COLO668 (cell line): ENCODE results near the gene EPN1.

Experiments used
- DNase-seq: peaks from one replicate; lab custom pipeline; 2025; ENCODE audit not compliant: unreplicated experiment; lab: John Stamatoyannopoulos, UW

Gene EPN1

GRCh38 chr19:55646889-55647731 lies 27.9 kb upstream of the EPN1 start:
- peak; percentile 43 for DNase-seq

GRCh38 chr19:55647732-55648584 lies 27.1 kb upstream of the EPN1 start, which contains the start of gene CCDC106:
Gene CCDC106, plus strand, starts transcription at chr19:55648212. Its CDS starts 835 bp downstream, at chr19:55649047.
- DNase-seq, result peak; percentile 81

- no peak for DNase-seq
These were observed 26.3 kb upstream of the EPN1 start for GRCh38 chr19:55648585-55649267.

DNA sequence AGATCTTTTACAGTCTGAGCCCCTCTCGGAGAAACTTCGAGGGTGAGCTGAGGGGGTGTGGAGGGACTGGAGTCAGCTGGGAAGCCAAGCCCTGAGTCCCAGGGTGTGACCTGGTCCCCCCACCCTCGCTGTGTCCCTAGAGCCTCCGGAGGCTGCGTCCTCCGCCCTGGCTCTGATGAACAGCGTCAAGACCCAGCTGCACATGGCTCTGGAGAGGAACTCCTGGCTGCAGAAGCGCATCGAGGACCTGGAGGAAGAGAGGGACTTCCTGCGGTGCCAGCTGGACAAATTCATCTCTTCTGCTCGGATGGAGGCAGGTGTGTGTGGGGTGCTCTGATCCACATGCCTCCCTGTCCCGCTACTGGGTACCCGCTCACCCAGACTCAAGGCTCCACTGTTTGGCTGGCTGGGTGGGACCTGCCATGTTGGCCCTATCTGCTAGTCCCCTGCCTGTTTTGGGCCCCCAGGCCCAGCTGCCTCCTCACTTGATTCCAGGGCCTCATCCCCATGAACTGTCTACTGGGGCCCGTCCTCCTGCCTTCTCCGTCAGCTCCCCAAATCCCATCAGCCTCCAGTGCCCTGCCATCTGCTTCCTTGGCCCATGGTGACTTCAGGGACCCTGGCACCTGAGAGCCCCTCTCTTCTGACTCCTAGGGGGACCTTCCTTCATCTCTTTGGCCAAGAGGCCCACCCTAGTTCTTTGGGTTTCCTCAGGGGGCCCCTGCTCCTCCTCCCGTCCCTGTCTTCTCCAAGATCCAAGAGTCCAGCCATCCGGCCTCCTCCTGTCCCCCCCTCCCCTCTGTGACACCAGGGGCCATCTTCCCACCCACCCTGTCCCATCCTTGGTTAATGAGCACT lies 25.5 kb upstream of the EPN1 start:
- peak; percentile 37 for DNase-seq

DNA sequence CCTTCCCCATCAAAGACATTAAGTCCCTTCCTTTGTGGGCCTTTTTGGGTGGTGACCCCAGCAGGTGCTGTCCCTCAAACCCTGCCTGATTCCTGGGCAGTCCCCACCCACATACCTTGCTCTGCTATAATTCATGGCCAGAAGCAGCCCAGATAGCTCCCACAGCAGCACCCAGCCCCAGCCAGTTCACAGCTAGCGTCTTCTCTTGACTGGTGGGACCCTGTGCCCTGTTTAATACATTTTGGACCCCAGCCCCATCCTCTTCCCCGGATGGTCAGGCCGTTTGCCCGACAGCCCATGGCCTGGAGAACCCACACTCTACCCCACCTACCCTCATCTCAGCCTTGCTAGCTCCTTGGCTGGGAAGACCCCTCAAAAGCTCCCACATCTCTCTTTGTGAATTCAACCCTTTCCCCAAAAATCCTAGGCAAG lies 24.9 kb upstream of the EPN1 start:
- no peak for DNase-seq

DNA sequence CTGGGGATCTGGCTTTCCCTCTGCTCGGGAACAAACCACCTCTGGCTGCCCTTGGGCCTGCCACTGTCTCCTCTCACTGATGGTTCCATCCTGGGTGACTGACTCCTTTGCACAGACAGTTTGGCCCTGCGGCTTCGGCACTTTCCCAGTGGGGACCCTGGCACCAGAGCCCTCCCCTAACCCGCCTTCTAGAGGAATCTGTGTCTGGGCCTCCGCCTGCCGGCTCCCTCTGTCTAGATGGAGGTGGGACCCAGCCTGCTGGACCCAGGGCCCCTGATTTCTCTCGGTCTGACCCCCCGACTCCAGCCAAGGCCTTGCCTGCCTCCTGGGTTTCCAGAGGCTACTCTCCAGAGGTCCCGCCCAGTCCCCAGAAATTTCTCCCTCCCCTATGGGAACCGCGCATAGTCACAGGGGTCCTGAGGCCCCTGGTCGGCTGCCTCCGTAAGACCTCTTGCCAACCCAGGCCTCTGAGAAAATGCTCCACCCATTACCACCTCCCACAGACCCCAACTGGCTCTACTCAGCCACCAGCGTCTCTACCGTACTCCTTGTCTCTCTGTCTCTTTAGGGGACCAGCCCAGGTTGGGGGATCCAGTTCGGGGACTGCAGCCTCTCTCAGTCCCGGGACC lies 24.3 kb upstream of the EPN1 start:
- no peak for DNase-seq

- DNase-seq, result no peak
These were observed 23.8 kb upstream of the EPN1 start for GRCh38 chr19:55651236-55651635.

DNA sequence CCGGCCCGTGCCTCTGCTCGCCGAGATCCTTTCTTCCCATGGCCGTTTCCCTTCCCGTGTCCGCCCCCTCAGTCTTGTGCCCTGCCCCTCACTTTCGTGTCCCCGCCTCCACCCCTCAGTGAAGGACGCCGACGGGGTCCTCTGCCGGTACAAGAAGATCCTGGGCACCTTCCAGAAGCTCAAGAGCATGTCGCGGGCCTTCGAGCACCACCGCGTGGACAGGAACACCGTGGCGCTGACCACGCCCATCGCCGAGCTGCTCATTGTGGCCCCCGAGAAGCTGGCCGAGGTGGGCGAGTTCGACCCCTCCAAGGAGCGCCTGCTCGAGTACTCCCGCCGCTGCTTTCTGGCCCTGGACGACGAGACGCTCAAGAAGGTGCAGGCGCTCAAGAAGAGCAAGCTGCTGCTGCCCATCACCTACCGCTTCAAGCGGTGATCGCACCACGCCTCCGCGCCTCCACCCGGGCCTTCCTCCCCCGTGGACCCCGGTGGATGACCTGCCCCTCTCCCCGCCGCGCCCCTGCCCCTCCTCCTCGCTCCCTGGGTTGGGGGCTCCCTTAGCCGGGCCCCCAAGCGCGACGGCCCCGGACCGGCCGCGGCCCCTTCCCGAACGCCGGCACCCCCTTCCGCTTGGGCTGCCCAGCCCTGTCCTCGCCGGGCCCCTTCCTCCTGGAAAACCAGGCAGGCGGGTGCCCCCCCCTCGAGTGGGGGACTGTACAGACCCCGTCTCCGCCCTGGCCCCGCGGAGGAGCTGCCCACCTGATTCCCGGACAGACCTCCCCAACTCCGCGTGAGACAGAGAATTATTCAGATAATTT lies 22.5 kb upstream of the EPN1 start:
- no peak for DNase-seq

GRCh38 chr19:55653651-55654322 lies 21.2 kb upstream of the EPN1 start:
- DNase-seq, result peak; percentile 99

DNA sequence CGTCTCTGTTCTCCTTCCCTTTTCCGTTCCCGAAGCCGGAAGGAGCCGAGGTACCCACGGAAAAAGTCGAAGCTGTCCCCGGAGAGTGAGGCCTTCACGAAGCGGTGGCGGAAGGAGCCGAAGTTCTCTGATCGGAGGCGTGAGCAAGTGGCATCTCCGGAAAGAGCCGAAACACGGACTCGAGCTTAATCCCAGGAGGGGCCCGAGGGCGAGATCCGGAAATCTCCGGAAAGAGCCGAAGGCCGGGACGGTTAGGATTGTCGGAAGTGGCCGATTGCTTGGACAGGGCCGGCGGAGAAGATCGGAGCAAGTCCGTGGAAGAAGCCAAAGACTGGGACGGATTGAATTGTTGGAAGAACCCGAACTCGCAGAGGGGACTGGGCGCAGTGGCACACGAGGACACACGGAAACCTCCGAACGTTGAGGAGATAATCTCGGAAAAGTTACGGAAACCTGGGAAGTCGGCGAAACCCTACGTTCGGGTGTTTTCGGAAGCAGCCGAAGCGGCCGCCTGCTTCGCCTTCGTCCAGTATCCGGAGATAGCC lies 20.6 kb upstream of the EPN1 start:
- DNase-seq, result peak; percentile 98

GRCh38 chr19:55654868-55655647 lies 20.0 kb upstream of the EPN1 start, which contains the start of gene U2AF2:
Gene U2AF2, plus strand, starts transcription at chr19:55655035. Its CDS starts 70 bp downstream, at chr19:55655105.
- DNase-seq, result peak; percentile 93

DNA sequence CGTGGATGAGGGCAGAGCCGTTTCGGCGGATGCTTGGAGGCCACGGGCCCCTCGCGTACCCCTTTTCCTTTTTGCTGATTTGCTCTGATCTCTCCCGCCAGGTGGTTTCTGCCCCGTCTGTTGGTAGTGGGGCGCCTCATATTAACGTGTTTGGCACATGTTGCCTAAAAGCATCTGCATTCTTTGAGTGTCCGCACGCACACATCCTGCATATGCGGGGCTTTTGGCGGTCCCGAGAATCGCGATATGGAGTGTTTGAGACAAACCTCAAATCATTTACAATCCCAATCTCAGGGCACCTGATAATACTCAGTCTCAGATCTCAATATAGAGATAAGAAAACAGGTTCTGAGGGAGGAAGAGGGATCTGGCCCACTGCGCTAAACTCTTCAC lies 19.4 kb upstream of the EPN1 start:
- no peak for DNase-seq

DNA sequence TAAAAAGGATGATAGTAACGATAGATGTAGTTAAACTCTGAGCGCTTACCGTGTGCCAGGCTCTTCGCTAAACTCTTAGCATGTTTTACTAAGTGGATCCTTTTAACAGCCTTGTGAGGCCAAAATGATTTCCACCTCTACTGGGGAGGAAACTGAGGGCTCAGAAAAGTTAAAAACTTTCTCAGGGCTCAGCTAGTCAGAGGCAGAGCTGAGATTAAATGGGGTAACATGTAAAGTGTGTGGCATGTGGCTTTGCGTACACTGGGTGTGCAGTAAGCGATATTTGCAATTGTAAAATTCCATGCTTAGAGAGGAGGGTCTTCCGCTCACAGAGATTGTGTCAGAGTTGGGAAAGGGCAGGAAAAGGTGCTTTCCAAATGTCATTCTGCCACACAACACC lies 18.5 kb upstream of the EPN1 start:
- DNase-seq, result no peak

DNA sequence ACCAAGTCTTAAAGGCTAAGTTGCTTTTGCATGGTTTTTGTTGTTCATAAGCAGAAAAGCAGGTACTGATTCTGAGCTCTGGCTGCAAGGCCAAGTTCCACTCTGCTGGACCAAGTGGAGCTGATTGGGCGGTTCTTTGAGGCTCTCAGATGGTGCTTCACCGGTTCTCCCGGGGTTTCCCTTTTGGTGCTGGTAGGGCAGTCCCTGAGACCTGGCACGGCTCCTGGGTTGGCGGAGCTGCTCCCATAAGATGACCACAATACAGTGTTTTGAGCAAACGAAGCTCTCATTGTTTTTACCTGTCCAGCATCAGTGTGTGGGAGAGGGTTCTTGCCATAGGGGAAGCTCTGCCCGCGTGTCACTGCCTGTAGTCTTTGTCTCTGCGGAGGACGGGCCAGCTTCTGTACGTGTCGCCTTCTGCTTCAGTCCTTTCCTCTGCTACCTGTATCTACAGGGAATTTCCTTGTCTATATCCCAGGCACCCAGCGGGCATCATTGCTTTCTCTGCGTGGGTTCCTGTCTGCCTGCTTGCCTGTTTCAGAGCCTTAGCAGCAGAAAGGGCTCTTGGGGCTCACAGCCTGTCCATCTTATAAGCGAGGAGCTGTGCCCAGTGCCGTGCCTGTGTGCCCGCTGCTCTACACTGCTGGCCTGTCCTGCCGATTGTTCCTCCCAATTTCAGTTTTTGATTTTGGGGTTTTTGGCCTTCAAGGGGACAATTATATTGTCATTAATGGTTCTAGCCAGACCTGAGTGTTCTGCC lies 17.9 kb upstream of the EPN1 start:
- DNase-seq, result peak; percentile 18

GRCh38 chr19:55658846-55659459 lies 16.1 kb upstream of the EPN1 start:
- DNase-seq, result no peak

DNA sequence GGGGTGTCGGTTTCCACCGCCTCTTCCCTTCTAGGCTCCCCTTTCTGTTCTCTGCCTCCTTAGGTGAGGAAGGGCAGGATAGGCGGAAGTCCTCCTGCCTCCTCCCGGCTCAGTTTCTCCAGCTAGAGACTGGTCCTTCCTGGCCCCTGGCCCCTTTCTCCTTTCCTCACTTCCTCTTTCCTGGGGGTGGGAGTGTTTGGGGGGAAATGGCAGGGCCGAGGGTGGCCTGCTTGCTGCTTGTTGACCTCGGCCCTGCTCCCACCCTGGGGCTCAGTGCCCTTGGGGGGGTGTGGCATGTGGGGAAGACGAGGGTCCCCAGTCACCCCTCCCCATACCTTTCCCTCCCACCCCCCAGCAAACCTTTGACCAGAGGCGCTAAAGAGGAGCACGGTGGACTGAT lies 15.2 kb upstream of the EPN1 start:
- DNase-seq, result no peak
